H54 (cell line): ENCODE data around the gene NSMCE1.
A peak's percentile ranks its signal among the peaks of the same experiment; 100 is the strongest.
"Not testable (repeated sequence)": the region's sequence is repeated elsewhere in the genome, so short reads cannot be mapped to it uniquely, and the experiment has no call there.

Source experiments
- DNase-seq: peaks from one replicate; pipeline ENCODE4 v3.0.0; 2011; ENCODE audit warnings: low spot score, mixed read lengths; ENCODE audit not compliant: insufficient read length
- FAIRE-seq: peaks from 3 replicates; lab custom pipeline; 2011; peaks lifted over from hg19 to GRCh38; lab: Jason Lieb, UNC
- POLR2A ChIP-seq: IDR thresholded peaks from 2 replicates; pipeline ENCODE4 v1.6.1; 2011; ENCODE audit warnings: low read depth, mild to moderate bottlenecking, low read length

The NSMCE1 gene

GRCh38 chr16:27290562-27290961 lies 22.0 kb upstream of the NSMCE1 start:
- DNase-seq (no peak), FAIRE-seq (no peak)
- TF ChIP-seq POLR2A: no peak

DNA sequence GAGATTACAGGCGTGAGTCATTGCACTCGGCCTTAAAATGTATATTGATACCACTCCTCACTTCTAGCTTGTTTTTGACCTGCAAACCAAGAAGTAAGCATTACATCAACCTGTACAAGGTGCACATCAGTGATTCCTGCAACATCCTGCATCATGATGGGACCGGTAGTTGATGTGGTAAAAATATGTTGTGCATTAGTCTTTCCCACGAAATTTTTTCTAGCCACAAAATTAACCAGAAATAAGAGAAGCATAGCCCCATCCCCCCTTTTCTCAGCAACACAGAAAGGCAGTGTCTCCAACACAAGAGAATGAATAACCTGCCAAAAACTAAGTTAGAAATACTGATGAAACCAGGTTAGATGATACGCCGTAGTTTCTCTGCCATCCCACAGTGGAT lies 21.1 kb upstream of the NSMCE1 start:
- FAIRE-seq (no peak), DNase-seq (no peak)
- TF ChIP-seq POLR2A: no peak

DNA sequence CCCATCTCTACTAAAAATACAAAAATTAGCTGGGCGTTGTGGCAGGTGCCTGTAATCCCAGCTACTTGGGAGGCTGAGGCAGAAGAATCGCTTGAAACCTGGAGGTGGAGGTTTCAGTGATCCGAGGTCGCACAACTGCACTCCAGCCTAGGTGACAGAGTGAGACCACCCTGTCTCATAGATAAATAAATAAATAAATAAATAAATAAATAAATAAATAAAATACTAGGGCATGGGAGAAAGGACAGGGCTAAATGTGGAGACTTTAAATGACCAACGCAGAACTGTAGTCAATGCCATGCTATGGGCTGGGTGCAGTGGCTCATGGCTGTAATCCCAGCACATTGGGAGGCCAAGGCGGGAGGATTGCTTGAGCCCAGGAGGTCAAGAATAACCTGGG lies 19.7 kb upstream of the NSMCE1 start:
- not testable (repeated sequence) for DNase-seq, FAIRE-seq

DNA sequence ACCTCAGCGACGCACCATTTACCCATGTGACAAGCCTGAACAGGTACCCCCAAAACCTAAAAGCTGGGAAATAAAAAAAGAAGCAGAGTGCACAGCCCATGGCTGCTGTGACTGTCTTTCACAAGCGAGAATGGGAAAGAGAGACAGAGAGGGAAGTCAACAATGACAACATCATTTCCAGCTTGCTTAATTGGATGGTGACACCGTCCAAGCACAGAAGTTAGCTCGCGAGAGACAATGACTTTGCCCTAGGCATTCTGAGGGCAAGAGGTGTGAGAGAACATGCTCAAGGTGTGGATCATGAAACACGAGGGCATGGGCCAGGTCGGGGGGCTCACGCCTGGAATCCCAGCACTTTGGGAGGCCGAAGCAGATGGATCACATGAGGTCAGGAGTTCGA lies 19.3 kb upstream of the NSMCE1 start:
- TF ChIP-seq POLR2A: no peak
- FAIRE-seq (no peak), DNase-seq (no peak)

- no peak for TF ChIP-seq POLR2A
- DNase-seq (no peak), FAIRE-seq (no peak)
Measured at GRCh38 chr16:27287051-27287811, 18.7 kb upstream of the NSMCE1 start.

DNA sequence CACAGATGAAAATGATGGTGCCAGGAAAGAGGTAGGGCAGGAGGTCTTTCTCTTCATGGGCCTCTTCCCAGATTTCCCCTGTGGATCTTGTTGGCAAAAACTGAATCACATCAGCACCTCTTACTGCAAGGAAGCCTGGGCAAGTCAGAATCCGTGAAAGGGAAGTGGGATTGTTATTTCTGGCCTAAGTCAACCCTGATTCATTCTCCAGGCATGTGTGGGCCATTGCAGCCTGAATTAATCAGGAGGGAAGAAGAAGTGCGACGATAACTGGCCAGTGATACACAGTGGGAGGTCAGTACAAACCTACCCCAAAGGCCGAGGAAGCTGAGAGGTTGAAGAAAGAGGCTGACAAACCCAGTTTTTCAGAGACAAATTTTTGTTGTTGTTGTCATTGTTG lies 17.9 kb upstream of the NSMCE1 start:
- peak; percentile 71 for DNase-seq
- TF ChIP-seq POLR2A: no peak
- FAIRE-seq: peak; percentile 75

- DNase-seq (no peak), FAIRE-seq (no peak)
- TF ChIP-seq POLR2A: no peak
Measured at GRCh38 chr16:27285676-27286196, 17.2 kb upstream of the NSMCE1 start.

- FAIRE-seq (no peak), DNase-seq (no peak)
- no peak for TF ChIP-seq POLR2A
Measured at GRCh38 chr16:27284865-27285675, 16.5 kb upstream of the NSMCE1 start.

GRCh38 chr16:27281243-27281642 lies 12.7 kb upstream of the NSMCE1 start:
- DNase-seq: no peak
- FAIRE-seq: no peak
- no peak for TF ChIP-seq POLR2A

- no peak for TF ChIP-seq POLR2A
- no peak for FAIRE-seq
- DNase-seq: no peak
Measured at GRCh38 chr16:27275394-27275793, 6.8 kb upstream of the NSMCE1 start.

DNA sequence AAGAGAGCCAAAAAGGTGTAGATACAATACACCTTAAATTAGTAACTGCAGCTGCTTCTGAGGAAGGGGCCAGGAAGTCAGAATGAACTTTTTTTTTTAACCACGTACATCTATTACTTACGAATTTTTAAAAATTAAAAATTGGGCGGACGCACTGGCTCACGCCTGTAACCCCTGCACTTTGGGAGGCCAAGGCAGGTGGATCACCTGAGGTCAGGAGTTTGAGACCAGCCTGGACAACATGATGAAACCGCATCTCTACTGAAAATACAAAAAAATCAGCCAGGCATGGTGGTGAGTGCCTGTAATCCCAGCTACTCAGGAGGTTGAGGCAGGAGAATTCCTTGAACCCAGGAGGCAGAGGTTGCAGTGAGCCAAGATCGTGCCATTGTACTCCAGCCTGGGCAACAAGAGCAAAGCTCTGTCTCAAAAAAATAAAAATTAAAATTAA lies 5.9 kb upstream of the NSMCE1 start:
- not testable (repeated sequence) for FAIRE-seq, DNase-seq

- TF ChIP-seq POLR2A: no peak
- DNase-seq: no peak
- peak; percentile 69 for FAIRE-seq
Measured at GRCh38 chr16:27273670-27274423, 5.3 kb upstream of the NSMCE1 start.

GRCh38 chr16:27273330-27273669 lies 4.7 kb upstream of the NSMCE1 start:
- FAIRE-seq (no peak), DNase-seq (no peak)
- TF ChIP-seq POLR2A: no peak

- DNase-seq, FAIRE-seq: not testable (repeated sequence)
Measured at GRCh38 chr16:27272697-27273096, 4.1 kb upstream of the NSMCE1 start.
